IPS-11a (cell line): Measurements from ENCODE around the gene USF2.

Experiments used
- H3K4me3 ChIP-seq: one replicate; pipeline ENCODE4 v1.5.1; 2013; ENCODE audit warnings: low read depth, low read length, control low read depth

USF2 gene

GRCh38 chr19:35317464-35318043, 48.8 kb downstream of the USF2 start:
- no peak overlapping the region for H3K4me3 ChIP-seq

- H3K4me3 ChIP-seq, result no peak overlapping the region
These were observed 50.1 kb downstream of the USF2 start for GRCh38 chr19:35318679-35319448.

- H3K4me3 ChIP-seq, result no peak overlapping the region
These were observed 51.4 kb downstream of the USF2 start for GRCh38 chr19:35320065-35320713.

GRCh38 chr19:35321291-35321690, 52.5 kb downstream of the USF2 start:
- H3K4me3 ChIP-seq, result no peak overlapping the region

GRCh38 chr19:35322014-35322413, 53.3 kb downstream of the USF2 start:
- no peak overlapping the region for H3K4me3 ChIP-seq

GRCh38 chr19:35327642-35328041, 58.9 kb downstream of the USF2 start:
- no peak overlapping the region for H3K4me3 ChIP-seq

- H3K4me3 ChIP-seq, result no peak within 1 kb of the TSS
These were observed 60.1 kb downstream of the USF2 start, which contains the start of gene CD22 for GRCh38 chr19:35328851-35329285. Gene CD22 (plus strand): TSS chr19:35329187. CDS start chr19:35332041, 2,854 bp downstream.

- no peak overlapping the region for H3K4me3 ChIP-seq
These were observed 60.6 kb downstream of the USF2 start for GRCh38 chr19:35329323-35329722.
